ENCODE measurements around the gene KRT73. TPM values are rescaled to one million over a fixed set of nuclear protein-coding genes. Genes with fewer than 3 reads are reported as not detected.

KRT73 gene
- total RNA-seq, 1 experiment from 2014 or later, result not detected

- ATAC-seq, result no peak
- POLR2A ChIA-PET, result no interaction called here
These were observed 36.9 kb upstream of the KRT73 start for GRCh38 chr12:52655251-52655650.

GRCh38 chr12:52651726-52652261 lies 33.4 kb upstream of the KRT73 start, which contains the start of gene KRT2:
Gene KRT2, minus strand, starts transcription at chr12:52652211. Its CDS starts 69 bp downstream, at chr12:52652142.
- Mint-ChIP-seq H3K4me3 (no peak within 1 kb of the TSS), H3K27ac (no peak within 1 kb of the TSS), H3K9me3 (peaks cover 11% of the 10 kb centered on the region), H3K36me3 (no peaks in the 10 kb centered on the region), H3K4me1 (no peaks in the 10 kb centered on the region), H3K27me3 (ENCODE audit: low read depth) (no peaks in the 10 kb centered on the region)
- TF ChIP-seq JAZF1 (CRISPR knock-in tag; IDR thresholded peaks at IDR 0.05), result no peak
- TF ChIP-seq, protein P1, sequence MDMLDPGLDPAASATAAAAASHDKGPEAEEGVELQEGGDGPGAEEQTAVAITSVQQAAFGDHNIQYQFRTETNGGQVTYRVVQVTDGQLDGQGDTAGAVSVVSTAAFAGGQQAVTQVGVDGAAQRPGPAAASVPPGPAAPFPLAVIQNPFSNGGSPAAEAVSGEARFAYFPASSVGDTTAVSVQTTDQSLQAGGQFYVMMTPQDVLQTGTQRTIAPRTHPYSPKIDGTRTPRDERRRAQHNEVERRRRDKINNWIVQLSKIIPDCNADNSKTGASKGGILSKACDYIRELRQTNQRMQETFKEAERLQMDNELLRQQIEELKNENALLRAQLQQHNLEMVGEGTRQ (CRISPR knock-in tag; IDR thresholded peaks at IDR 0.05), result no peak
- ChIA-PET POLR2A (no interaction called here), CTCF (no interaction called here)
- no peak for ATAC-seq
- no peak for DNase-seq (ENCODE audit: low spot score)

More at GRCh38 chr12:52655251-52655650, 36.9 kb upstream of the KRT73 start:
- Mint-ChIP-seq H3K9me3 (peaks cover 11% of the 10 kb centered on the region), H3K36me3 (no peaks in the 10 kb centered on the region), H3K27ac (no peak overlapping the region), H3K4me1 (no peaks in the 10 kb centered on the region), H3K4me3 (no peak overlapping the region), H3K27me3 (ENCODE audit: low read depth) (no peaks in the 10 kb centered on the region)
- no peak for DNase-seq (ENCODE audit: low spot score)
- TF ChIP-seq MYBL2 (CRISPR knock-in tag; IDR thresholded peaks at IDR 0.05) (no peak), NR3C1 (CRISPR knock-in tag; conservative IDR thresholded peaks at IDR 0.05; ENCODE audit: low read depth) (no peak), CDX4 (CRISPR knock-in tag; IDR thresholded peaks at IDR 0.05; ENCODE audit: borderline replicate concordance) (no peak), ZNF219 (CRISPR knock-in tag; IDR thresholded peaks at IDR 0.05; ENCODE audit: borderline replicate concordance) (no peak), ZBTB43 (CRISPR knock-in tag; IDR thresholded peaks at IDR 0.05) (no peak), ZNF317 (CRISPR knock-in tag; IDR thresholded peaks at IDR 0.05; ENCODE audit: borderline replicate concordance, low read depth) (no peak), OVOL2 (CRISPR knock-in tag; IDR thresholded peaks at IDR 0.05; ENCODE audit: borderline replicate concordance) (no peak), HMGA2 (CRISPR knock-in tag; IDR thresholded peaks at IDR 0.05) (no peak), SMAD4 (CRISPR knock-in tag; IDR thresholded peaks at IDR 0.05) (no peak), NR2C2 (CRISPR knock-in tag; IDR thresholded peaks at IDR 0.05) (no peak), ZNF121 (CRISPR knock-in tag; IDR thresholded peaks at IDR 0.05) (no peak), ESRRA (CRISPR knock-in tag; IDR thresholded peaks at IDR 0.05; ENCODE audit: borderline replicate concordance) (no peak)
- TF ChIP-seq, protein P2, sequence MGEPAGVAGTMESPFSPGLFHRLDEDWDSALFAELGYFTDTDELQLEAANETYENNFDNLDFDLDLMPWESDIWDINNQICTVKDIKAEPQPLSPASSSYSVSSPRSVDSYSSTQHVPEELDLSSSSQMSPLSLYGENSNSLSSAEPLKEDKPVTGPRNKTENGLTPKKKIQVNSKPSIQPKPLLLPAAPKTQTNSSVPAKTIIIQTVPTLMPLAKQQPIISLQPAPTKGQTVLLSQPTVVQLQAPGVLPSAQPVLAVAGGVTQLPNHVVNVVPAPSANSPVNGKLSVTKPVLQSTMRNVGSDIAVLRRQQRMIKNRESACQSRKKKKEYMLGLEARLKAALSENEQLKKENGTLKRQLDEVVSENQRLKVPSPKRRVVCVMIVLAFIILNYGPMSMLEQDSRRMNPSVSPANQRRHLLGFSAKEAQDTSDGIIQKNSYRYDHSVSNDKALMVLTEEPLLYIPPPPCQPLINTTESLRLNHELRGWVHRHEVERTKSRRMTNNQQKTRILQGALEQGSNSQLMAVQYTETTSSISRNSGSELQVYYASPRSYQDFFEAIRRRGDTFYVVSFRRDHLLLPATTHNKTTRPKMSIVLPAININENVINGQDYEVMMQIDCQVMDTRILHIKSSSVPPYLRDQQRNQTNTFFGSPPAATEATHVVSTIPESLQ (CRISPR knock-in tag; IDR thresholded peaks at IDR 0.05), result no peak
- TF ChIP-seq, protein P3, sequence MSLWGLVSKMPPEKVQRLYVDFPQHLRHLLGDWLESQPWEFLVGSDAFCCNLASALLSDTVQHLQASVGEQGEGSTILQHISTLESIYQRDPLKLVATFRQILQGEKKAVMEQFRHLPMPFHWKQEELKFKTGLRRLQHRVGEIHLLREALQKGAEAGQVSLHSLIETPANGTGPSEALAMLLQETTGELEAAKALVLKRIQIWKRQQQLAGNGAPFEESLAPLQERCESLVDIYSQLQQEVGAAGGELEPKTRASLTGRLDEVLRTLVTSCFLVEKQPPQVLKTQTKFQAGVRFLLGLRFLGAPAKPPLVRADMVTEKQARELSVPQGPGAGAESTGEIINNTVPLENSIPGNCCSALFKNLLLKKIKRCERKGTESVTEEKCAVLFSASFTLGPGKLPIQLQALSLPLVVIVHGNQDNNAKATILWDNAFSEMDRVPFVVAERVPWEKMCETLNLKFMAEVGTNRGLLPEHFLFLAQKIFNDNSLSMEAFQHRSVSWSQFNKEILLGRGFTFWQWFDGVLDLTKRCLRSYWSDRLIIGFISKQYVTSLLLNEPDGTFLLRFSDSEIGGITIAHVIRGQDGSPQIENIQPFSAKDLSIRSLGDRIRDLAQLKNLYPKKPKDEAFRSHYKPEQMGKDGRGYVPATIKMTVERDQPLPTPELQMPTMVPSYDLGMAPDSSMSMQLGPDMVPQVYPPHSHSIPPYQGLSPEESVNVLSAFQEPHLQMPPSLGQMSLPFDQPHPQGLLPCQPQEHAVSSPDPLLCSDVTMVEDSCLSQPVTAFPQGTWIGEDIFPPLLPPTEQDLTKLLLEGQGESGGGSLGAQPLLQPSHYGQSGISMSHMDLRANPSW (CRISPR knock-in tag; conservative IDR thresholded peaks at IDR 0.05; ENCODE audit: low read depth), result no peak
- TF ChIP-seq, protein P4, sequence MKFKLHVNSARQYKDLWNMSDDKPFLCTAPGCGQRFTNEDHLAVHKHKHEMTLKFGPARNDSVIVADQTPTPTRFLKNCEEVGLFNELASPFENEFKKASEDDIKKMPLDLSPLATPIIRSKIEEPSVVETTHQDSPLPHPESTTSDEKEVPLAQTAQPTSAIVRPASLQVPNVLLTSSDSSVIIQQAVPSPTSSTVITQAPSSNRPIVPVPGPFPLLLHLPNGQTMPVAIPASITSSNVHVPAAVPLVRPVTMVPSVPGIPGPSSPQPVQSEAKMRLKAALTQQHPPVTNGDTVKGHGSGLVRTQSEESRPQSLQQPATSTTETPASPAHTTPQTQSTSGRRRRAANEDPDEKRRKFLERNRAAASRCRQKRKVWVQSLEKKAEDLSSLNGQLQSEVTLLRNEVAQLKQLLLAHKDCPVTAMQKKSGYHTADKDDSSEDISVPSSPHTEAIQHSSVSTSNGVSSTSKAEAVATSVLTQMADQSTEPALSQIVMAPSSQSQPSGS (CRISPR knock-in tag; IDR thresholded peaks at IDR 0.05; ENCODE audit: borderline replicate concordance, low read depth), result no peak
- TF ChIP-seq, protein P5, sequence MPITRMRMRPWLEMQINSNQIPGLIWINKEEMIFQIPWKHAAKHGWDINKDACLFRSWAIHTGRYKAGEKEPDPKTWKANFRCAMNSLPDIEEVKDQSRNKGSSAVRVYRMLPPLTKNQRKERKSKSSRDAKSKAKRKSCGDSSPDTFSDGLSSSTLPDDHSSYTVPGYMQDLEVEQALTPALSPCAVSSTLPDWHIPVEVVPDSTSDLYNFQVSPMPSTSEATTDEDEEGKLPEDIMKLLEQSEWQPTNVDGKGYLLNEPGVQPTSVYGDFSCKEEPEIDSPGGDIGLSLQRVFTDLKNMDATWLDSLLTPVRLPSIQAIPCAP (CRISPR knock-in tag; IDR thresholded peaks at IDR 0.05), result no peak
- CTCF ChIA-PET, result interaction anchor here (0.9 to 1.0 kb wide), 3 partner anchors 73 to 293 kb away, joined by 3 to 4 read pairs (median 3); no protein-coding TSS in a partner anchor
